Naive B cell (primary cell): Measurements from ENCODE around the gene LRRC61. TPM values are rescaled to one million over a fixed set of nuclear protein-coding genes. Genes with fewer than 3 reads are reported as not detected.

Experiments
- ATAC-seq, 2 donors: fragments of 150-1000 bp; cut with Tn5 transposase; 2 replicates each; pipeline ENCODE4 v1.10.0; 2021; ENCODE audit warnings: low read depth in 2 of 2, mild to moderate bottlenecking in 2 of 2, moderate library complexity in 2 of 2
- DNase-seq: peaks from one replicate; pipeline ENCODE4 v3.0.0; 2022
- H3K27ac Mint-ChIP-seq, 6 donors: one replicate each; pipeline ENCODE4 v1.8.0; 2020 to 2022; ENCODE audit warnings: mild to moderate bottlenecking in 6 of 6, mixed read lengths in 6 of 6, moderate library complexity in 5 of 6, inconsistent platforms in 2 of 6
- H3K27me3 Mint-ChIP-seq, 3 donors: one replicate each; pipeline ENCODE4 v1.8.0; 2021 to 2022; ENCODE audit warnings: mixed read lengths in 3 of 3, mild to moderate bottlenecking in 1 of 3
- H3K36me3 Mint-ChIP-seq, 2 donors: one replicate each; pipeline ENCODE4 v1.8.0; 2020 to 2022; ENCODE audit warnings: mixed read lengths in 2 of 2, inconsistent platforms in 1 of 2, mild to moderate bottlenecking in 1 of 2
- H3K4me1 Mint-ChIP-seq, 3 donors: one replicate each; pipeline ENCODE4 v1.8.0; 2020 to 2022; ENCODE audit warnings: mixed read lengths in 3 of 3, inconsistent platforms in 1 of 3, mild to moderate bottlenecking in 1 of 3, moderate library complexity in 1 of 3
- H3K4me3 Mint-ChIP-seq, 8 donors: one replicate each; pipeline ENCODE4 v1.8.0; 2020 to 2022; ENCODE audit warnings: mild to moderate bottlenecking in 8 of 8, mixed read lengths in 8 of 8, moderate library complexity in 8 of 8, inconsistent platforms in 2 of 8
- H3K9me3 Mint-ChIP-seq, 7 donors: one replicate each; pipeline ENCODE4 v1.8.0; 2020 to 2022; ENCODE audit warnings: mixed read lengths in 7 of 7, mild to moderate bottlenecking in 5 of 7, inconsistent platforms in 2 of 7, moderate library complexity in 1 of 7
- polyA plus RNA-seq, 6 donors: library from polyadenylated mRNA; unstranded; fragments of 300-500 nt; fragmentation: Illumina TruSeq; gene quantifications; one replicate each; pipeline ENCODE4 v1.2.3, GENCODE V29; 2021; ENCODE audit warnings: low read depth in 6 of 6

LRRC61 gene
- polyA plus RNA-seq, 6 donors from 2014 or later = 15.2 to 28.6 (median 25.4) TPM

- Mint-ChIP-seq H3K4me1 (peaks cover 25 to 30% (median 29%) of the 10 kb centered on the region in 3 donors), H3K4me3 (no peak overlapping the region), H3K27me3 (no peaks in the 10 kb centered on the region), H3K36me3 (peaks cover 7 to 9% of the 10 kb centered on the region in 2 donors), H3K9me3 (no peaks in the 10 kb centered on the region), H3K27ac (no peak overlapping the region)
- ATAC-seq (no peak), DNase-seq (no peak)
These were observed 4.2 kb downstream of the LRRC61 start for GRCh38 chr7:150327308-150327707.

GRCh38 chr7:150329331-150330120, 6.4 kb downstream of the LRRC61 start:
- H3K4me1 Mint-ChIP-seq = peaks cover 8 to 17% (median 11%) of the 10 kb centered on the region in 3 donors
- H3K27me3 Mint-ChIP-seq = no peaks in the 10 kb centered on the region
- H3K9me3 Mint-ChIP-seq = no peaks in the 10 kb centered on the region
- no peak for ATAC-seq
- peaks cover 7 to 9% of the 10 kb centered on the region in 2 donors for H3K36me3 Mint-ChIP-seq
- no peak overlapping the region for H3K4me3 Mint-ChIP-seq
- DNase-seq = no peak
- peak overlapping the region in 1 of 6 donors; percentile 90 for H3K27ac Mint-ChIP-seq

GRCh38 chr7:150330211-150330885, 7.2 kb downstream of the LRRC61 start:
- ATAC-seq (no peak), DNase-seq (no peak)
- H3K9me3 Mint-ChIP-seq = no peaks in the 10 kb centered on the region
- H3K4me3 Mint-ChIP-seq = no peak overlapping the region
- H3K27me3 Mint-ChIP-seq = peaks cover 0 to 3% (median 0%) of the 10 kb centered on the region in 3 donors
- H3K36me3 Mint-ChIP-seq = peaks cover 7 to 9% of the 10 kb centered on the region in 2 donors
- H3K4me1 Mint-ChIP-seq = peaks cover 0 to 9% (median 6%) of the 10 kb centered on the region in 3 donors
- H3K27ac Mint-ChIP-seq = peak overlapping the region in 1 of 6 donors; percentile 90

GRCh38 chr7:150332852-150333635, 9.9 kb downstream of the LRRC61 start:
- Mint-ChIP-seq H3K27me3 (peaks cover 0 to 5% (median 0%) of the 10 kb centered on the region in 3 donors), H3K36me3 (peaks cover 9 to 14% of the 10 kb centered on the region in 2 donors), H3K4me3 (no peak overlapping the region), H3K9me3 (no peaks in the 10 kb centered on the region), H3K27ac (no peak overlapping the region), H3K4me1 (peaks cover 0 to 2% (median 0%) of the 10 kb centered on the region in 3 donors)
- DNase-seq = no peak
- no peak for ATAC-seq

GRCh38 chr7:150333659-150334058, 10.5 kb downstream of the LRRC61 start:
- Mint-ChIP-seq H3K4me1 (peaks cover 0 to 2% (median under 1%) of the 10 kb centered on the region in 3 donors), H3K27me3 (peaks cover 0 to 5% (median 0%) of the 10 kb centered on the region in 3 donors), H3K36me3 (peaks cover 9 to 17% of the 10 kb centered on the region in 2 donors), H3K9me3 (no peaks in the 10 kb centered on the region), H3K4me3 (no peak overlapping the region), H3K27ac (no peak overlapping the region)
- DNase-seq (no peak), ATAC-seq (no peak)

GRCh38 chr7:150334108-150334507, 11.0 kb downstream of the LRRC61 start:
- peaks cover 0 to 7% (median 0%) of the 10 kb centered on the region in 3 donors for H3K27me3 Mint-ChIP-seq
- H3K9me3 Mint-ChIP-seq = no peaks in the 10 kb centered on the region
- peaks cover 4 to 13% of the 10 kb centered on the region in 2 donors for H3K36me3 Mint-ChIP-seq
- no peak overlapping the region for H3K27ac Mint-ChIP-seq
- DNase-seq (no peak), ATAC-seq (no peak)
- H3K4me1 Mint-ChIP-seq = peaks cover 2 to 3% (median 2%) of the 10 kb centered on the region in 3 donors
- no peak overlapping the region for H3K4me3 Mint-ChIP-seq

- Mint-ChIP-seq H3K27ac (peak overlapping the region in 1 of 6 donors; percentile 33), H3K4me1 (peaks cover 9 to 13% (median 9%) of the 10 kb centered on the region in 3 donors), H3K27me3 (peaks cover 8 to 12% (median 11%) of the 10 kb centered on the region in 3 donors), H3K4me3 (no peak overlapping the region), H3K36me3 (peaks cover 0 to 10% of the 10 kb centered on the region in 2 donors), H3K9me3 (no peaks in the 10 kb centered on the region)
- no peak for ATAC-seq
- DNase-seq = no peak
These were observed 12.1 kb downstream of the LRRC61 start for GRCh38 chr7:150335108-150335773.

- no peak for ATAC-seq
- H3K27me3 Mint-ChIP-seq = peaks cover 12 to 15% (median 13%) of the 10 kb centered on the region in 3 donors
- peaks cover 0 to 10% of the 10 kb centered on the region in 2 donors for H3K36me3 Mint-ChIP-seq
These were observed 12.6 kb downstream of the LRRC61 start for GRCh38 chr7:150335774-150336112.

GRCh38 chr7:150336746-150337145, 13.6 kb downstream of the LRRC61 start:
- ATAC-seq (no peak), DNase-seq (no peak)
- Mint-ChIP-seq H3K4me3 (no peak overlapping the region), H3K27me3 (peaks cover 13 to 25% (median 23%) of the 10 kb centered on the region in 3 donors), H3K27ac (no peak overlapping the region), H3K4me1 (peaks cover 9 to 25% (median 20%) of the 10 kb centered on the region in 3 donors), H3K9me3 (no peaks in the 10 kb centered on the region), H3K36me3 (peaks cover 0 to 10% of the 10 kb centered on the region in 2 donors)

More at GRCh38 chr7:150335774-150336112, 12.6 kb downstream of the LRRC61 start:
- Mint-ChIP-seq H3K4me1 (peaks cover 9 to 18% (median 13%) of the 10 kb centered on the region in 3 donors), H3K9me3 (no peaks in the 10 kb centered on the region), H3K4me3 (no peak overlapping the region), H3K27ac (no peak overlapping the region)
- no peak for DNase-seq

- DNase-seq (no peak), ATAC-seq (no peak)
- H3K9me3 Mint-ChIP-seq = no peaks in the 10 kb centered on the region
- H3K36me3 Mint-ChIP-seq = peaks cover 0 to 10% of the 10 kb centered on the region in 2 donors
- no peak overlapping the region for H3K4me3 Mint-ChIP-seq
- peak overlapping the region in 1 of 6 donors; percentile 37 for H3K27ac Mint-ChIP-seq
- H3K4me1 Mint-ChIP-seq = peaks cover 13 to 25% (median 23%) of the 10 kb centered on the region in 3 donors
- peaks cover 17 to 29% (median 27%) of the 10 kb centered on the region in 3 donors for H3K27me3 Mint-ChIP-seq
These were observed 14.0 kb downstream of the LRRC61 start for GRCh38 chr7:150337179-150337578.

- Mint-ChIP-seq H3K36me3 (peaks cover 0 to 10% of the 10 kb centered on the region in 2 donors), H3K4me3 (no peak overlapping the region), H3K9me3 (no peaks in the 10 kb centered on the region), H3K27me3 (peaks cover 20 to 34% (median 30%) of the 10 kb centered on the region in 3 donors), H3K27ac (no peak overlapping the region), H3K4me1 (peaks cover 15 to 25% (median 23%) of the 10 kb centered on the region in 3 donors)
- DNase-seq (no peak), ATAC-seq (no peak)
These were observed 14.5 kb downstream of the LRRC61 start for GRCh38 chr7:150337659-150338081.

GRCh38 chr7:150338166-150338829, 15.1 kb downstream of the LRRC61 start:
- H3K27ac Mint-ChIP-seq = no peak overlapping the region
- ATAC-seq (no peak), DNase-seq (no peak)
- H3K36me3 Mint-ChIP-seq = peaks cover 0 to 10% of the 10 kb centered on the region in 2 donors
- H3K9me3 Mint-ChIP-seq = peaks cover 0 to 3% (median 1%) of the 10 kb centered on the region in 7 donors
- H3K4me3 Mint-ChIP-seq = peak overlapping the region in 1 of 8 donors; percentile 12
- peaks cover 25 to 40% (median 37%) of the 10 kb centered on the region in 3 donors for H3K27me3 Mint-ChIP-seq
- H3K4me1 Mint-ChIP-seq = peaks cover 13 to 25% (median 23%) of the 10 kb centered on the region in 3 donors
